Esophagus muscularis mucosa (tissue), 4 donors: Measurements from ENCODE around the gene DDX46. TPM values are rescaled to one million over a fixed set of nuclear protein-coding genes. Genes with fewer than 3 reads are reported as not detected.
"Not testable (repeated sequence)": the region's sequence is repeated elsewhere in the genome, so short reads cannot be mapped to it uniquely, and the experiment has no call there.

Source experiments
- DNase-seq: peaks from one replicate; pipeline ENCODE4 v3.0.0-alpha.2; 2017; ENCODE audit errors: extremely low spot score
- H3K27ac ChIP-seq, 4 donors: fragments of 200-600 bp; sonication (generic); replicated peaks in 1 of 4; 1 replicate in 3 of 4; 2 replicates in 1 of 4; pipeline ENCODE4 v1.5.1; 2016 to 2019; ENCODE audit warnings: mild to moderate bottlenecking in 1 of 4
- H3K27me3 ChIP-seq, 4 donors: fragments of 200-600 bp; sonication (generic); one replicate each; pipeline versions ENCODE4 v1.5.1 to v1.6.0; 2016 to 2019
- H3K36me3 ChIP-seq, 4 donors: fragments of 200-600 bp; sonication (generic); one replicate each; pipeline ENCODE4 v1.5.1; 2016 to 2019
- H3K4me1 ChIP-seq, 4 donors: fragments of 200-600 bp; sonication (generic); one replicate each; pipeline ENCODE4 v1.5.1; 2016 to 2019
- H3K4me3 ChIP-seq, 4 donors: fragments of 200-600 bp; sonication (generic); 1 replicate in 2 of 4; 2 replicates in 2 of 4; pipeline ENCODE4 v1.5.1; 2016 to 2019; ENCODE audit warnings: mild to moderate bottlenecking in 4 of 4, moderate library complexity in 1 of 4
- H3K9me3 ChIP-seq, 4 donors: fragments of 200-600 bp; sonication (generic); 1 replicate in 3 of 4; 2 replicates in 1 of 4; pipeline ENCODE4 v1.5.1; 2016 to 2019
- CTCF ChIP-seq, 3 experiments: fragments of 200-600 bp in 2 of 3; fragments of 450-650 bp in 1 of 3; sonication (generic) in 2 of 3; IDR thresholded peaks; one replicate each; pipeline ENCODE4 v1.5.1; 2017 to 2019; ENCODE audit warnings: antibody characterized with exemption in 3 of 3, mild to moderate bottlenecking in 2 of 3, moderate library complexity in 1 of 3
- EP300 ChIP-seq: sonication (generic); formaldehyde crosslinking; IDR thresholded peaks from one replicate; pipeline ENCODE4 v1.6.1; 2017; ENCODE audit warnings: antibody characterized with exemption
- POLR2A ChIP-seq: fragments of 450-650 bp; IDR thresholded peaks from one replicate; pipeline ENCODE4 v1.6.1; 2017; ENCODE audit warnings: antibody characterized with exemption, moderate library complexity, mild to moderate bottlenecking, low read depth
- POLR2AphosphoS5 ChIP-seq, 2 donors: sonication (generic); formaldehyde crosslinking; IDR thresholded peaks; one replicate each; pipeline ENCODE4 v1.6.1; 2017; ENCODE audit warnings: antibody characterized with exemption in 2 of 2
- WGBS: methylation state at CpG from one replicate; pipeline ENCODE4 v1.1.5; 2018; 5-methylcytosine and 5-hydroxymethylcytosine counted together
- intact Hi-C: fragments of 100-400 bp; cut with DNase I; formaldehyde crosslinking; loops from one replicate; pipeline ENCODE4 v1.15.1; 2023
- total RNA-seq, 4 donors: library from RNA; depleted of rRNA; stranded (reverse); fragments of >200 nt; gene quantifications; one replicate each; pipeline versions ENCODE4 v1.1.0 to v1.2.1, GENCODE V29; 2016

The DDX46 gene
- total RNA-seq, 4 donors from 2014 or later: 29.2 to 33.2 (median 30.5) TPM

- Histone ChIP-seq H3K36me3 (peaks cover 12 to 46% (median 38%) of the 10 kb centered on the region in 4 donors), H3K27ac (peak overlapping the region in 3 of 4 donors; percentile 37 to 48 (median 42)), H3K9me3 (no peaks in the 10 kb centered on the region), H3K27me3 (no peaks in the 10 kb centered on the region), H3K4me3 (no peak overlapping the region), H3K4me1 (peaks cover 44 to 72% (median 66%) of the 10 kb centered on the region in 4 donors)
- intact Hi-C loops: no loop called here
- no peak for DNase-seq
- 37% methylated on average over 1 of the region's 1 CpG for WGBS
- TF ChIP-seq POLR2AphosphoS5 (IDR thresholded peaks at IDR 0.05) (no peak), CTCF (IDR thresholded peaks at IDR 0.05) (peak; percentile 16 to 46 (median 37)), EP300 (no peak)
Observed at GRCh38 chr5:134851307-134851923, 92.8 kb downstream of the DDX46 start.

- H3K27me3 ChIP-seq, DNase-seq, H3K27ac ChIP-seq, intact Hi-C loops, H3K9me3 ChIP-seq, H3K4me3 ChIP-seq: not testable (repeated sequence)
- WGBS: 94% methylated on average over 7 of the region's 7 CpGs
- Histone ChIP-seq H3K36me3 (peaks cover 31 to 73% (median 56%) of the 10 kb centered on the region in 4 donors), H3K4me1 (peaks cover 5 to 36% (median 29%) of the 10 kb centered on the region in 4 donors)
Observed at GRCh38 chr5:134856465-134856864, 97.9 kb downstream of the DDX46 start.

- WGBS: 40% methylated on average over 3 of the region's 3 CpGs
- H3K9me3 ChIP-seq: no peaks in the 10 kb centered on the region
Observed at GRCh38 chr5:134857401-134857800, 98.8 kb downstream of the DDX46 start.

DNA sequence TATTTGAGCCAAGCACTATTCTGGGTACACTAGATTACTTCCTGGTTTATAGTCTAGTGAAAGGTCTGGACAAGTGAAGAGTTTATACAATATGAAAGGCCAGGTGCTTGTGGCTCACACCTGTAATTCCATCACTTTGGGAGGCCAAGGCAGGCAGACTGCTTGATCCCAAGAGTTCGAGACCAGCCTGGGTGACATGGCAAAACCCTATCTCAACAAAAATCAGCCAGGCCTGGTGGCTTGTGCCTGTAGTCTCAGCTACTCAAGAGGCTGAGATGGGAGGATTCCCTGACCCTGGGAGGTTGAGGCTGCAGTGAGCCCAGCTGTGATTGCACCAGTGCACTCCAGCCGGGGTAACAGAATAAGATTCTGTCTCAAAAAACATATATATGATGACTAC is 106.1 kb downstream of the DDX46 start:
- no peaks in the 10 kb centered on the region for H3K9me3 ChIP-seq
- no peak for TF ChIP-seq CTCF (IDR thresholded peaks at IDR 0.05)
- no peak for TF ChIP-seq POLR2A
- no peak for TF ChIP-seq EP300
- TF ChIP-seq POLR2AphosphoS5 (IDR thresholded peaks at IDR 0.05): no peak
- no peak overlapping the region for H3K4me3 ChIP-seq
- no peak for DNase-seq
- no peak overlapping the region for H3K27ac ChIP-seq
- H3K4me1 ChIP-seq: no peaks in the 10 kb centered on the region
- peaks cover 11 to 34% (median 20%) of the 10 kb centered on the region in 4 donors for H3K36me3 ChIP-seq
- intact Hi-C loops: no loop called here
- H3K27me3 ChIP-seq: no peaks in the 10 kb centered on the region
- WGBS: 95% methylated on average over 2 of the region's 2 CpGs

More at GRCh38 chr5:134857401-134857800, 98.8 kb downstream of the DDX46 start:
- H3K36me3 ChIP-seq: peaks cover 31 to 77% (median 59%) of the 10 kb centered on the region in 4 donors
- H3K27ac ChIP-seq: no peak overlapping the region
- no peak overlapping the region for H3K4me3 ChIP-seq
- TF ChIP-seq POLR2A (no peak), CTCF (IDR thresholded peaks at IDR 0.05) (no peak), POLR2AphosphoS5 (IDR thresholded peaks at IDR 0.05) (no peak), EP300 (no peak)
- H3K27me3 ChIP-seq: no peaks in the 10 kb centered on the region
- H3K4me1 ChIP-seq: peaks cover 0 to 26% (median 22%) of the 10 kb centered on the region in 4 donors
- no peak for DNase-seq
- intact Hi-C loops: no loop called here

- DNase-seq: no peak
- intact Hi-C loops: no loop called here
- Histone ChIP-seq H3K27ac (peak overlapping the region; percentile 94 to 99 (median 98)), H3K9me3 (no peaks in the 10 kb centered on the region), H3K4me3 (peak overlapping the region; percentile 83 to 99 (median 98)), H3K27me3 (no peaks in the 10 kb centered on the region), H3K36me3 (peaks cover 0 to 3% (median 0%) of the 10 kb centered on the region in 4 donors), H3K4me1 (peaks cover 17 to 40% (median 31%) of the 10 kb centered on the region in 4 donors)
- TF ChIP-seq POLR2AphosphoS5 (IDR thresholded peaks at IDR 0.05) (no peak), POLR2A (no peak), EP300 (no peak), CTCF (IDR thresholded peaks at IDR 0.05) (no peak)
- WGBS: 84% methylated on average over 6 of the region's 6 CpGs
Observed at GRCh38 chr5:134873494-134873893, 114.9 kb downstream of the DDX46 start.
